Spleen (tissue), 7 donors: Measurements from ENCODE around the gene C2orf49.

ENCODE experiments used
- CTCF ChIP-seq, 11 experiments: fragments of 200-600 bp in 7 of 11; fragments of 450-650 bp in 4 of 11; sonication (generic) in 4 of 11; IDR thresholded peaks in 8 of 11; conservative IDR thresholded peaks in 3 of 11; 1 replicate in 7 of 11; 2 replicates in 4 of 11; pipeline versions ENCODE4 v1.4.0 to v1.8.0; 2016 to 2021; ENCODE audit warnings: antibody characterized with exemption in 11 of 11, inconsistent platforms in 4 of 11, mild to moderate bottlenecking in 1 of 11
- POLR2A ChIP-seq, 3 donors: fragments of 450-650 bp; IDR thresholded peaks; one replicate each; pipeline ENCODE4 v1.5.1; 2017; ENCODE audit warnings: antibody characterized with exemption in 3 of 3, mild to moderate bottlenecking in 1 of 3
- donor health status: DM: no; HTN: no; CAD: no; lungs with moderate emphysema.
- donor health status: DM: no; HTN: no; CAD: no.
- donor health status: DM: no; HTN: no; CAD: no.

GRCh38 chr2:105308382-105309146, 28.8 kb upstream of the C2orf49 start:
- TF ChIP-seq POLR2A (IDR thresholded peaks at IDR 0.05) (no peak), CTCF (IDR thresholded peaks at IDR 0.05 in 8 of 11, conservative IDR thresholded peaks at IDR 0.05 in 3 of 11) (no peak)
